Measurements from ENCODE around the gene NLGN3. TPM values are rescaled to one million over a fixed set of nuclear protein-coding genes. Genes with fewer than 3 reads are reported as not detected.

The NLGN3 gene
- total RNA-seq, 2 experiments from 2014 or later = 0.77 to 0.78 TPM

DNA sequence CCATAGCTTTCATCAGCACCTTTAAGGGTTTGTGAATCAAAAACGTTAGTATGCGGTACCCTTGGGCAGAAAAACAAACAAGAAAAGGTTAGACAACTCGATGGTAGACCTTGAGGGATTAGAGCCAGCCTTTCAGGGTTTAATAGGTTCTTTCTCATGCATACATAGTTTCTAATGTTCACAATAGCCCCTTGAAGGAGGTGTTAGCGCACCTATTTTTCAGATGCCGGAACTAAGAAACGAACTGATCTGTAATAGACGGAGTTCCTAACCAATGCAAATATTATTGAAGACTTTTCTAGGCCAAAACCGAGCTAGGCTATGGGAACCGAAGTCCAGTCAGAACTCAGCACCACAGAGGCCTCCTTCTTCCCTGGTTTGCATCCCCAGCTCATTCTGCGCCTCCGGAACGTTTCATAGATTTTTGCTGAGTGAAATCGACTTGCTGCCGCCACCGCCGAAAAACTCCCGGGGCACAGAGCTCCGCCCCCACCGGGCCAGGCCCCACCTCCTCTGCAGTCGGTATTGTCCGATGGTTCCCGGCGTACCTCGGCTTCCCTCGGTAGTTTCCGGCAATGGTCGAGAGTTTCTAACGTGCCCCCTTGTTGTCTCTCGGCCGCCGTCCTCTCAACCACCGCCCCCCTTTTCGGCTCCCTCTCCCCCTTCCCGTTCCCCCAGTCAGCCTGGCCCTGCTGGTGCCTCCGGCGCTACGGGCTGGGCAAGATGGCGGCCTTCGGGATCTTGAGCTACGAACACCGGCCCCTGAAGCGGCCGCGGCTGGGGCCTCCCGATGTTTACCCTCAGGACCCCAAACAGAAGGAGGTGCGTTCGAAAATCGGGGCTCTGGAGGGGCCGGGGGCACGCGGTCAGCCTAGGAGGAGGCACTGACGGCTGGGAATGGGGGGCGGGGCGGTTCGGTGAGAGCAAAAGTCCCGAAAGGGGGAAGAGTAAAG, 26.3 kb upstream of the NLGN3 start, which contains the start of gene MED12:
MED12 (plus strand) TSS at position 565 of the 953 bp plus-strand sequence; CDS start at position 724, 159 bp downstream.
- H3K4me3 Mint-ChIP-seq = peak within 1 kb of the TSS; percentile 79
- DNase-seq = peak; percentile 91
- H3K27me3 Mint-ChIP-seq = no peaks in the 10 kb centered on the region
- H3K36me3 Mint-ChIP-seq (ENCODE audit: low read depth) = peaks cover 12% of the 10 kb centered on the region
- intact Hi-C loops (cut with DNase I, micrococcal nuclease) = loop anchor here (1.0 to 5.0 kb wide), 7 partner anchors 22 to 828 kb away; partner anchors contain the start of genes SNX12 (in 2 of the 2), KIF4A (in 1 of the 2) and TAF1 (in 1 of the 2)
- H3K9me3 Mint-ChIP-seq (ENCODE audit: low read depth) = no peaks in the 10 kb centered on the region
- peaks cover 23% of the 10 kb centered on the region for H3K4me1 Mint-ChIP-seq
- peak; percentile 98 for ATAC-seq
- CTCF ChIA-PET = interaction anchor here (0.6 to 2.3 kb wide), 10 partner anchors 9 to 45 kb away, joined by 3 to 10 read pairs (median 4); no protein-coding TSS in a partner anchor
- POLR2A ChIA-PET = interaction anchor here (0.5 to 1.7 kb wide), 9 partner anchors 15 to 1063 kb away, joined by 3 to 6 read pairs (median 4); partner anchors contain the start of genes NONO and SNX12
- H3K27ac Mint-ChIP-seq = peak within 1 kb of the TSS; percentile 87

DNA sequence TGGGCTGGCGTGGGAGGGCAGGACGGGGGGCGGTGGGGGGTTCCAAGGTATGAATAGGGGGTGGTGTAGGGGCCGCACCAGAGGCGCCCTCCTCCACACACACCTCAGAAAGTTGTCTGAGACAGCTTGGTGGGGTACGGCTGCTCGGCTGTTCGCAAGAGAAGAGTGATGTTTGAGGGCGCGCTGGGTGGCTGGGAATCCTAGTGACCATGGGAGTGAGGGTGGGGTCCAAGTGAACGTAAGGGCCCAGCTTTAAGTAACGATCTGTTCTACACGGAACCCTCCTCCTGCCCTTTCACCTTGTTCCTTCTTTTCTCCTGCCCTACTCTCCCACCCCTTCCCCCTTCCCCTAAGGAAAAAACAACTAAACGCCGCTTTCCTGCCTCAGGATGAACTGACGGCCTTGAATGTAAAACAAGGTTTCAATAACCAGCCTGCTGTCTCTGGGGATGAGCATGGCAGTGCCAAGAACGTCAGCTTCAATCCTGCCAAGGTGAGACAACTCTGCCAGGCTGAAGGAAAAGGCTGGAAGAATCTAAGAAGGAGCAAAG, 25.6 kb upstream of the NLGN3 start:
- DNase-seq = peak; percentile 20
- ChIA-PET CTCF (interaction anchor here (0.9 to 2.3 kb wide), 5 partner anchors 10 to 21 kb away, joined by 3 to 10 read pairs (median 7); no protein-coding TSS in a partner anchor), POLR2A (interaction anchor here (0.7 to 1.7 kb wide), 7 partner anchors 18 to 1062 kb away, joined by 3 to 6 read pairs (median 5); partner anchors contain the start of genes NONO and SNX12)
- Mint-ChIP-seq H3K9me3 (ENCODE audit: low read depth) (no peaks in the 10 kb centered on the region), H3K4me1 (peaks cover 19% of the 10 kb centered on the region), H3K27ac (peak overlapping the region; percentile 47), H3K36me3 (ENCODE audit: low read depth) (peaks cover 14% of the 10 kb centered on the region), H3K4me3 (peak overlapping the region; percentile 79), H3K27me3 (no peaks in the 10 kb centered on the region)
- intact Hi-C loops (cut with DNase I, micrococcal nuclease) = loop anchor here (1.0 to 5.0 kb wide), 7 partner anchors 23 to 828 kb away; partner anchors contain the start of genes SNX12 (in 2 of the 2), KIF4A (in 1 of the 2) and TAF1 (in 1 of the 2)
- no peak for ATAC-seq

DNA sequence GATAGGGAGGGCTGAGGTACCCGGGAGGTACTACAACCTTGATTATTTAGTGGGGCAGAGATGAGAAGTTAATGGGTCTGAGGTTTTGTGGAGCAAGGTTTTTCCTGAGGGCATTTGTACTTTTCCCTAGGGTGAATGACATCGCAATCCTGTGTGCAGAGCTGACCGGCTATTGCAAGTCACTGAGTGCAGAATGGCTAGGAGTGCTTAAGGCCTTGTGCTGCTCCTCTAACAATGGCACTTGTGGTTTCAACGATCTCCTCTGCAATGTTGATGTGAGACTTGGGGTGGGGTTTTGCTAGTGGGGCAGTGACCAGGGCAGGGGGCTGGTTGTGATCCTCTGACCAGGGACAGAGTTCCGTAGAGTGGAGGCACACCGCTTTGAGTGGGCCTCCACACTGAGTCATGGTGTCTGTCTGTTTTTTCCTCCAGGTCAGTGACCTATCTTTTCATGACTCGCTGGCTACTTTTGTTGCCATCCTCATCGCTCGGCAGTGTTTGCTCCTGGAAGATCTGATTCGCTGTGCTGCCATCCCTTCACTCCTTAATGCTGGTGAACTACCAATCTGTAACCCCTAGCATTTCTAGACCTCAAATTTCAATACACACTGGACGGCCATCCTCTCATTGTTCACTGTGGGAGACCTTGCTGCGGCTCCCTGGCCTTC, 16.3 kb upstream of the NLGN3 start:
- Mint-ChIP-seq H3K27ac (peak overlapping the region; percentile 70), H3K36me3 (ENCODE audit: low read depth) (peaks cover 45% of the 10 kb centered on the region), H3K4me3 (no peak overlapping the region), H3K9me3 (ENCODE audit: low read depth) (no peaks in the 10 kb centered on the region), H3K4me1 (peaks cover 14% of the 10 kb centered on the region), H3K27me3 (no peaks in the 10 kb centered on the region)
- no peak for ATAC-seq
- DNase-seq = no peak
- CTCF ChIA-PET = interaction anchor here (0.6 to 2.8 kb wide), 7 partner anchors 10 to 364 kb away, joined by 3 to 15 read pairs (median 3); partner anchors contain the start of genes IL2RG and MED12
- POLR2A ChIA-PET = no interaction called here
- intact Hi-C loops (cut with DNase I, micrococcal nuclease) = no loop called here

DNA sequence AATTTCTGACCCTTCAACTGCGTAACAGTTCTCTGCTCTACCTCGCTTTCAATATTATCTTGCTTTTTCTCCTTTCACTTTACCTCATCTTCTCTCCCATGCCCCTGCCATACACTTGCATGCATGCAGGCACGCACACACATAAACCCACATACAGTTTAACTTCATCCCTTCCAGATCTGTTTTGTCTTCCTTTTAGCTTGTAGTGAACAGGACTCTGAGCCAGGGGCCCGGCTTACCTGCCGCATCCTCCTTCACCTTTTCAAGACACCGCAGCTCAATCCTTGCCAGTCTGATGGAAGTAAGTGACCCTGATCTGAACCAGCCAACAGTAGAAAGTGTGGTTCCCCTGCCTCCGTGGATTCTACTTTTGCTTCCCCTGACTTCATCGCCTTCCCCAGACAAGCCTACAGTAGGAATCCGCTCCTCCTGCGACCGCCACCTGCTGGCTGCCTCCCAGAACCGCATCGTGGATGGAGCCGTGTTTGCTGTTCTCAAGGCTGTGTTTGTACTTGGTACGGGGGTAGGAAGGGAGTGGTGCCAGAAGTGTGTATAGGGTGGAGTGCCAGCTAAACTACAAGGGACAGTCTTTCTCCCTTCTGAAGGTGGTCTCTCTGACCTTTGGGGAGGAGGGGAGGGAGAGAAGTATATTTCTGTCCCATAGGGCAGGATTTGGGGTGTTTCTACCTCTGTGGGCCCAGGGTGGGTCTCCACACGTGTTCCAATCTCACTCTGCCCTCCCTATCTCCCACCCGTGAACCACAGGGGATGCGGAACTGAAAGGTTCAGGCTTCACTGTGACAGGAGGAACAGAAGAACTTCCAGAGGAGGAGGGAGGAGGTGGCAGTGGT, 15.5 kb upstream of the NLGN3 start:
- Mint-ChIP-seq H3K27me3 (no peaks in the 10 kb centered on the region), H3K4me3 (peak overlapping the region; percentile 41), H3K4me1 (peaks cover 14% of the 10 kb centered on the region), H3K9me3 (ENCODE audit: low read depth) (no peaks in the 10 kb centered on the region), H3K27ac (peak overlapping the region; percentile 70), H3K36me3 (ENCODE audit: low read depth) (peaks cover 42% of the 10 kb centered on the region)
- peak; percentile 96 for ATAC-seq
- ChIA-PET POLR2A (no interaction called here), CTCF (interaction anchor here (0.8 to 2.8 kb wide), 8 partner anchors 11 to 364 kb away, joined by 3 to 17 read pairs (median 4); partner anchors contain the start of genes IL2RG and MED12)
- DNase-seq = peak; percentile 83
- intact Hi-C loops (cut with DNase I, micrococcal nuclease) = loop anchor here (1.0 kb wide), 3 partner anchors 31 to 159 kb away; partner anchors contain the start of gene SNX12 (in 1 of the 2)

DNA sequence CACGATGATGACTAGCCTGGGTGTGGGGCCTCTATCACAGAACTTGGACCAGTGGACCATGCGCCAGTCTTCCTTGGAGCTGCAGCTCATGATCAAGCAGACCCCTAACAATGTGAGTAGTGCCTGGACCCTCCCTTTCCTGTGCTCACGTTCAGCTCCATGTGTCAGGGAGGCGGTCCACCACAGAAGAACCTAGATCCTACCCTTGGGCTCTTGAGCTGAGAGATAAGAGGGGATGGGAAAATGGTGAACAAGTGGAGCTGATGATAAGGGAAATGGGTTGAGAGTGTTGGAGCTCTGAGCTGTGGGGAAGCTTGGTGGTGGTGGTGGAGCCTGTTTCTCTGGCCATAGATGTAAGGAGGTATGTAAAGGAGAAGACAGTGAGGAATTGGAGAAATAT, 13.1 kb upstream of the NLGN3 start:
- ChIA-PET POLR2A (no interaction called here), CTCF (interaction anchor here (1.3 to 2.3 kb wide), 4 partner anchors 29 to 161 kb away, joined by 3 to 17 read pairs (median 4); no protein-coding TSS in a partner anchor)
- Mint-ChIP-seq H3K36me3 (ENCODE audit: low read depth) (peaks cover 38% of the 10 kb centered on the region), H3K4me3 (no peak overlapping the region), H3K9me3 (ENCODE audit: low read depth) (no peaks in the 10 kb centered on the region), H3K27ac (no peak overlapping the region), H3K4me1 (peaks cover 14% of the 10 kb centered on the region), H3K27me3 (no peaks in the 10 kb centered on the region)
- DNase-seq (no peak), ATAC-seq (no peak)
- intact Hi-C loops (cut with DNase I, micrococcal nuclease) = no loop called here

DNA sequence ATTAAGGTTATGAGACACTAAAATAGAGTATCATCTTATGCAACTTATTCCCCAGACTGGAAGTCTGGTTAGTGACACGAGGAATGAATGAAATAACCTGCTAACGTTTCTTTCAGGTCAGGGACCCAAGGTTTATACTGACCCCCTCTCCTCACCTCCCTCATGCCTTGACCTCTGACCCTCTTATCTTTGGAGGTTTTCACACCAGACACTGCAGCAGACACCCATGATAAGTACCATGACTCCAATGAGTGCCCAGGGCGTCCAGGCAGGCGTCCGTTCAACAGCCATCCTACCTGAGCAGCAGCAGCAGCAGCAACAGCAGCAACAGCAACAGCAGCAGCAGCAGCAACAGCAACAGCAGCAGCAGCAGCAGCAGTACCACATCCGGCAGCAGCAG, 4.2 kb upstream of the NLGN3 start:
- no peaks in the 10 kb centered on the region for H3K27me3 Mint-ChIP-seq
- ATAC-seq (no peak), DNase-seq (no peak)
- no peak overlapping the region for H3K4me3 Mint-ChIP-seq
- CTCF ChIA-PET = no interaction called here
- peaks cover 9% of the 10 kb centered on the region for H3K4me1 Mint-ChIP-seq
- no peak overlapping the region for H3K27ac Mint-ChIP-seq
- H3K9me3 Mint-ChIP-seq (ENCODE audit: low read depth) = no peaks in the 10 kb centered on the region
- POLR2A ChIA-PET = no interaction called here
- H3K36me3 Mint-ChIP-seq (ENCODE audit: low read depth) = peaks cover 15% of the 10 kb centered on the region
- intact Hi-C loops (cut with DNase I, micrococcal nuclease) = no loop called here

DNA sequence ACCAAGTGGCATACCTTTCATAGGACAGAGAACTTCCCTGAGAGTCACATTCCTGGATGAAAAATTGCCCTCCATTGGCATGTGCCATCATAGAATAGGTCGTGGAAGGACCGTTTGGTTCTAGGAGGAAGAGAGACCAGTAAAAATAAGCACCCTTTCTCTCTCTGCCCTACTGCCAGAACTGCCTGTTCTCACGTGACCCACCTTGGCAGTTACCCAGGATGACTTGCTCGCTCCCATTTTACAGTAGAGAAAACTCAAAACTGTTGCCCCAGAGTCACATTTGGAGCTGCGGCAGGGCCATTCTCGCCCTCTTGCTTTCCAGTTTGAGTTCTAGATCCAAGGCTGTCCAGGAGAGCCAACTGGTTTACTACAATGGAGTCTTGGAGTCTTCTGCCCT, 1.1 kb upstream of the NLGN3 start:
- ChIA-PET POLR2A (interaction anchor here (0.7 kb wide), 1 partner anchor 19 kb away, joined by 3 read pairs; no protein-coding TSS in a partner anchor), CTCF (no interaction called here)
- peaks cover 17% of the 10 kb centered on the region for H3K4me1 Mint-ChIP-seq
- no peaks in the 10 kb centered on the region for H3K27me3 Mint-ChIP-seq
- H3K36me3 Mint-ChIP-seq (ENCODE audit: low read depth) = peaks cover 8% of the 10 kb centered on the region
- no peak overlapping the region for H3K4me3 Mint-ChIP-seq
- no peak for DNase-seq
- no peaks in the 10 kb centered on the region for H3K9me3 Mint-ChIP-seq (ENCODE audit: low read depth)
- no peak for ATAC-seq
- intact Hi-C loops (cut with DNase I, micrococcal nuclease) = no loop called here
- H3K27ac Mint-ChIP-seq = no peak overlapping the region

DNA sequence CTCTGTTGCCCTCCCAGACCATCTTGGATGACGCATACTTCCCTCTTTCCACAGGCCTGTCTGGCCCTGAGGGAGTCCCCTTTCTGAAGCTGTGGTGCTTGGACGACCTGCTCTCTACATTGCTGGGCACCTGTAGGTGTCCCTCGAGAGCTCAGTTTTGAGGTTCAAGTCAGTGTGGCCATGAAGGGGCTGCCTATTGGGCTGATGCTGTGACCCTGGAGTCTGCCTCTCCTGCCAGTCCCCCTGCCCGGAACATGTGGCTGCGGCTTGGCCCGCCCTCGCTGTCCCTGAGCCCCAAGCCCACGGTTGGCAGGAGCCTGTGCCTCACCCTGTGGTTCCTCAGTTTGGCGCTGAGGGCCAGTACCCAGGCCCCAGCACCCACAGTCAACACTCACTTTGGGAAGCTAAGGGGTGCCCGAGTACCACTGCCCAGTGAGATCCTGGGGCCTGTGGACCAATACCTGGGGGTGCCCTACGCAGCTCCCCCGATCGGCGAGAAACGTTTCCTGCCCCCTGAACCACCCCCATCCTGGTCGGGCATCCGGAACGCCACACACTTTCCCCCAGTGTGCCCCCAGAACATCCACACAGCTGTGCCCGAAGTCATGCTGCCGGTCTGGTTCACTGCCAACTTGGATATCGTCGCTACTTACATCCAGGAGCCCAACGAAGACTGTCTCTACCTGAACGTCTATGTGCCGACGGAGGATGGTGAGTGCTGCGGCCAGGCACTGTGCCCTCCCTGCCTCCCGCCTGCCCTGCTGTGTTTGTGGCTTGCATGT, 3.0 kb downstream of the NLGN3 start:
- DNase-seq (no peak), ATAC-seq (no peak)
- H3K9me3 Mint-ChIP-seq (ENCODE audit: low read depth) = no peaks in the 10 kb centered on the region
- intact Hi-C loops (cut with DNase I, micrococcal nuclease) = no loop called here
- CTCF ChIA-PET = no interaction called here
- POLR2A ChIA-PET = no interaction called here
- H3K27me3 Mint-ChIP-seq = no peaks in the 10 kb centered on the region
- H3K36me3 Mint-ChIP-seq (ENCODE audit: low read depth) = peaks cover 1% of the 10 kb centered on the region
- H3K4me1 Mint-ChIP-seq = peaks cover 13% of the 10 kb centered on the region
- H3K27ac Mint-ChIP-seq = no peak overlapping the region
- H3K4me3 Mint-ChIP-seq = no peak overlapping the region

DNA sequence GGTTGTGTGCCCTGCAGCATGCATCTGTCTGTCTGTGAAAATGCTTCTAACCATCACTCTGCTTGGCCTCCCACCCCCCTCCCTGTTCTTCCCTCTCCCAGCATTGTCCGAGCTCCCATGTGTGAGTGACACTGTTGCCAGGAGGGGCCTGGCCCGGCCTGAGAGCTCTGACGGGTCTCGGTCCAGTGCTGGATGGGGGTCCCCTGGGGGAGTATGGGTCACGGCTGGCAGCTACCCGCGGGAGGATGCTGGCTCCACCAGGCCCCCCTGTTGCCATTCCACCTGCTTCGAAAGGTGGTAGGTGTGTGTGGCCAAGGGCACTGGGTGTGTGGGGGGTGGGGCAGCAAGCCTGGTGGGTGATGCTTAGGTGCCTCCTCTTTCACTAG, 3.6 kb downstream of the NLGN3 start:
- ChIA-PET CTCF (interaction anchor here (1.1 kb wide), 1 partner anchor 30 kb away, joined by 3 read pairs; no protein-coding TSS in a partner anchor), POLR2A (no interaction called here)
- intact Hi-C loops (cut with DNase I, micrococcal nuclease) = no loop called here
- Mint-ChIP-seq H3K9me3 (ENCODE audit: low read depth) (no peaks in the 10 kb centered on the region), H3K4me3 (no peak overlapping the region), H3K27me3 (no peaks in the 10 kb centered on the region), H3K27ac (no peak overlapping the region), H3K36me3 (ENCODE audit: low read depth) (peaks cover under 1% of the 10 kb centered on the region), H3K4me1 (peaks cover 13% of the 10 kb centered on the region)
- no peak for DNase-seq
- no peak for ATAC-seq

DNA sequence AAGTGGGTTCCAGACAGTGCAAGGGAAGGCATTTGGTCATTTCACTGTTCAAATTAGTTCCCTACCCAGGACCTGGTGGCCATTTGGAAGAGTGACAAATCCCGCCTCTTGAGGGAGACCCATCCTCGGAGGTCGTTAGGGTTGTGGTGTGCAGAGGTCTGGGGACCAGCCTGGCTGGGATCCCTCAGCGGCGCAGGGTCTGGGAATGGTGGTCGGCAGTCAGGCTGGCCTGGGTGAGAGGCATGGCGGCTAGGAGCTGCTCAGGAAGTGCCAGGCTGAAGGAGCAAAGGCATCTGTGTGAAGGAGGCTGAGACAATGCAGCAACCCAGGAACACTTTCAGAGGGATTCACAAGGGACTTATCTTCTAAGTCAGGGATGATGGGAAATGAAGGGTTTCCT, 6.7 kb downstream of the NLGN3 start:
- Mint-ChIP-seq H3K27ac (no peak overlapping the region), H3K27me3 (no peaks in the 10 kb centered on the region), H3K4me1 (peaks cover 3% of the 10 kb centered on the region), H3K9me3 (ENCODE audit: low read depth) (no peaks in the 10 kb centered on the region), H3K36me3 (ENCODE audit: low read depth) (peaks cover 2% of the 10 kb centered on the region), H3K4me3 (no peak overlapping the region)
- ChIA-PET POLR2A (no interaction called here), CTCF (interaction anchor here (0.6 kb wide), 1 partner anchor 13 kb away, joined by 5 read pairs; no protein-coding TSS in a partner anchor)
- DNase-seq (no peak), ATAC-seq (no peak)
- intact Hi-C loops (cut with DNase I, micrococcal nuclease) = no loop called here
